C4-2B (cell line): ENCODE measurements around the gene STPG3.

ENCODE experiments used
- ZFX ChIP-seq: fragments of 450-650 bp; IDR thresholded peaks from 2 replicates; pipeline ENCODE4 v1.6.1; 2017
- TF ChIP-seq, protein P1 (sequence below): fragments of 450-650 bp; conservative IDR thresholded peaks from 2 replicates; pipeline ENCODE4 v1.5.1; 2017; ENCODE audit warnings: mild to moderate bottlenecking

DNA sequence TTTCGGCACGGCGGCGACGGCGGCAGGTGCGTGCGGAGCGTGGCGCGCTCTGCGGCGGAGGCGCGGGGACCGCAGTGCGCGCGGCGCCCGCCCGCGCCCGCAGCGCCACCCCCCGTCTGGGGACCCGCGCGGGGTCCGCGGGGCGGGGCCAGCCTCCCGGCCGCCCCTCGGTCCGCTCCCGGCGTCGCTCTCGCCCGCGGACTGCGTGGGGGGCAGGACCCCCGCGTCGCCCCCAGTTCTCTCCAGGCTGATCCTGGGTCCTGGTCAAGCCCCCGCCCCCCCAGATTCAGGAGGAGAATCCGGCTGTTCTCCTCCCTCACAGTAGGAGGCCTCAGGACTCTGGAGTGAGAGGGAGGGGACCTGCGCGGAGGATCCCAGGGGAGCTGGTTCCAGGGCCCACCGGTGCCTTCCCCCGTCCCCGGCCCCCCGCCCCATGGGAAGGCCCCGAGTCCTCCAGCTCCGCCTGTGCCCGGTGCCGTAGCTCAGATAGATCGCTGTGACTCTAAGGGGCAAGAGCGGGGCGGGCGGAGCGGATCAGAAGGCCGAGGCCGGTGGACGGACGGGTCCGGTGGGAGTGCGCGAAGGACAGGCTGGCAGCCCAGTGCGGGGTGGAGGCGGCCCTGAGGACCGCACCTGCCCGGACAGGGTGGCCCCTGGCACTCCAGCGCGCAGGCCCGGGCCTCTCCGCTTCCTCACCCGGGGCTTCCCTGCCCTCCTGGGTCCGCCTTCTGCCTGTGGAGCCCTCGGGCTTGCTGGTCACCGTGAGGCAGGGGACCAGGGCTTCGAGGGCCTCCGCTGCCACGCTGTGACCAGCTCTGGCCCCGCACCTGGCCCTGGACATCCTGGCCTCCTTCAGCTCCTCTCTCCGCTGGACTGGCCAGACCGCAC is 28.7 kb upstream of the STPG3 start, which contains the start of gene RNF208:
- TF ChIP-seq, protein P1, sequence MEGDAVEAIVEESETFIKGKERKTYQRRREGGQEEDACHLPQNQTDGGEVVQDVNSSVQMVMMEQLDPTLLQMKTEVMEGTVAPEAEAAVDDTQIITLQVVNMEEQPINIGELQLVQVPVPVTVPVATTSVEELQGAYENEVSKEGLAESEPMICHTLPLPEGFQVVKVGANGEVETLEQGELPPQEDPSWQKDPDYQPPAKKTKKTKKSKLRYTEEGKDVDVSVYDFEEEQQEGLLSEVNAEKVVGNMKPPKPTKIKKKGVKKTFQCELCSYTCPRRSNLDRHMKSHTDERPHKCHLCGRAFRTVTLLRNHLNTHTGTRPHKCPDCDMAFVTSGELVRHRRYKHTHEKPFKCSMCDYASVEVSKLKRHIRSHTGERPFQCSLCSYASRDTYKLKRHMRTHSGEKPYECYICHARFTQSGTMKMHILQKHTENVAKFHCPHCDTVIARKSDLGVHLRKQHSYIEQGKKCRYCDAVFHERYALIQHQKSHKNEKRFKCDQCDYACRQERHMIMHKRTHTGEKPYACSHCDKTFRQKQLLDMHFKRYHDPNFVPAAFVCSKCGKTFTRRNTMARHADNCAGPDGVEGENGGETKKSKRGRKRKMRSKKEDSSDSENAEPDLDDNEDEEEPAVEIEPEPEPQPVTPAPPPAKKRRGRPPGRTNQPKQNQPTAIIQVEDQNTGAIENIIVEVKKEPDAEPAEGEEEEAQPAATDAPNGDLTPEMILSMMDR, result no peak
- peak; percentile 65 for TF ChIP-seq ZFX
